GM10266 (cell line): ENCODE results near the gene AKR1B1.

Experiments
- DNase-seq: peaks from one replicate; pipeline ENCODE4 v3.0.0; 2012; ENCODE audit errors: extremely low spot score
- TF ChIP-seq, protein P1 (sequence below): IDR thresholded peaks from 2 replicates; pipeline ENCODE4 v1.5.1; 2012; ENCODE audit warnings: mild to moderate bottlenecking, low read depth; ENCODE audit not compliant: control insufficient read depth, insufficient read depth; ENCODE audit errors: missing control alignments

AKR1B1 gene

DNA sequence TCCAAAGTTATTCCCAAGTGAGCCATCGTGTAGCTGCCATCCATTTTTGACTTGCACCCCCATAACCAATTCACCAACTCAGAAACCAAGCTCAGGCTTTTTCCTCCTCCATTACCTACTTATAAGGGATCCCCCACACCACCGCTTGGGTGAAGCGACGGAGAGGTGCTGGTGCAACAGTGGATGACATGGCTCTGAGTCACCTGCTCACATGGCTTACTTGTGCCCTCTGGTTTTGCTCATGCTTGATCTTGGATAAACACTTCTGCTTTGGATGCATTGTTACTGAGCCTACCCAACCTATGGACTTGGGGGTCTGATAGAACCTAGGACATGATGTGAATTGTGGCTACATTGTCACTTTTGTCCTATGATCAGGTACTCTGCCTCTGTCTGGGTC is 12.0 kb upstream of the AKR1B1 start:
- TF ChIP-seq, protein P1, sequence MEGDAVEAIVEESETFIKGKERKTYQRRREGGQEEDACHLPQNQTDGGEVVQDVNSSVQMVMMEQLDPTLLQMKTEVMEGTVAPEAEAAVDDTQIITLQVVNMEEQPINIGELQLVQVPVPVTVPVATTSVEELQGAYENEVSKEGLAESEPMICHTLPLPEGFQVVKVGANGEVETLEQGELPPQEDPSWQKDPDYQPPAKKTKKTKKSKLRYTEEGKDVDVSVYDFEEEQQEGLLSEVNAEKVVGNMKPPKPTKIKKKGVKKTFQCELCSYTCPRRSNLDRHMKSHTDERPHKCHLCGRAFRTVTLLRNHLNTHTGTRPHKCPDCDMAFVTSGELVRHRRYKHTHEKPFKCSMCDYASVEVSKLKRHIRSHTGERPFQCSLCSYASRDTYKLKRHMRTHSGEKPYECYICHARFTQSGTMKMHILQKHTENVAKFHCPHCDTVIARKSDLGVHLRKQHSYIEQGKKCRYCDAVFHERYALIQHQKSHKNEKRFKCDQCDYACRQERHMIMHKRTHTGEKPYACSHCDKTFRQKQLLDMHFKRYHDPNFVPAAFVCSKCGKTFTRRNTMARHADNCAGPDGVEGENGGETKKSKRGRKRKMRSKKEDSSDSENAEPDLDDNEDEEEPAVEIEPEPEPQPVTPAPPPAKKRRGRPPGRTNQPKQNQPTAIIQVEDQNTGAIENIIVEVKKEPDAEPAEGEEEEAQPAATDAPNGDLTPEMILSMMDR: no peak
- no peak for DNase-seq

DNA sequence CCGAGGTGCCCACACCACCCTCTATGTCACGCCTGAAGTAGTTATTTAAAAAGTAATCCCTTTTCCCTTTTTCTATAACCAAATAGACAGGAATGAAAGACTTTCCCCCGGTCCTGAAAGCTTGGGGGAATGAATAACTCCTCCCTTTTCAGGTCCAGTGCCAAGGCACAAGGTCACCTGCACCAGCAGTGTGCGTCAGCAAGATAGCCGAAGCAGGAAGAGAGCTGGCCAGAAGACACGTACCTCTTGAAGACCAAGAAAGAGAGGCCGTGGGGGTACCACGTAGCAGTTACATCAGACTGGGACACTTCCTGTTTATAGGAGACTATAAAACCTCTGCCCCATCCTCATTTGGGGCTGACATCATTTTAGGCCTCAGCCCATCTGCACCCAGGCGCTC is 10.7 kb upstream of the AKR1B1 start:
- no peak for DNase-seq
- TF ChIP-seq, protein P1: no peak

DNA sequence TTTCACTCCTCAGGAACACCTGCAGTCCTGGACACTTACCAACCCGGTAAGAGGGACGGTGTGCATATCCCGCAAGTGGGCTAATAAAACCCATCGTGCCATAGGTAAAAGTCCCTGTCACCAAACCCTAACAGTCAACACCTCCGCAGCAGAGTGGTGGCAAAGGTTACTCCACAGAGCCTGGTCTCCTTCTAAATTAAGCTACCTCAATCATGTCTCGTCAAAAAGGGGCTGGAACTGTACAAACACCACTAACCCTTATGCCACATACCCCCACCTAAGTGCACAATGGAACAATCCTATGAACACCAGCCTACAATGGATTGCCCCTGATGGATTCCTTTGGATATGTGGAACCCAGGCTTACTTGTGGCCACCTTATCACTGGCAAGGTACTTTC is 9.6 kb upstream of the AKR1B1 start:
- TF ChIP-seq, protein P1: no peak
- DNase-seq: no peak

DNA sequence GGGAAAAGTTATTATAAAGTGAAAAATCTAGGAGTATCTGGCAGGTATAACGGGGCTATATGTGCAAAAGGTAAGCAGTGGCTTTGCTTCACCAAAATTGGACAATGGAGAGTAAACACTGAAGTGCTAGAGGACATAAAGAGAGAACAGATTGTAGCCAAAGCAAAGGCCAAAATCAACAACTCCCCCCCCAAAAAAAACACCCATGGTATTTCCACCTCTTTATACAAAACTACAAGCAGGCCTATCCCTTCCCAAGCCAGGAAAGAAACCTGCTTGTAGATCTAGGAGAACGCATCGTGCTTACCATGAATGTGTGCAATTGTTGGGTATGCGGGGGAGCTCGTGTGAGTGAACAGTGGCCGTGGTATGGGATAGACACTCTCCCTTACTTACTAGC is 9.2 kb upstream of the AKR1B1 start:
- DNase-seq: no peak
- TF ChIP-seq, protein P1: no peak

DNA sequence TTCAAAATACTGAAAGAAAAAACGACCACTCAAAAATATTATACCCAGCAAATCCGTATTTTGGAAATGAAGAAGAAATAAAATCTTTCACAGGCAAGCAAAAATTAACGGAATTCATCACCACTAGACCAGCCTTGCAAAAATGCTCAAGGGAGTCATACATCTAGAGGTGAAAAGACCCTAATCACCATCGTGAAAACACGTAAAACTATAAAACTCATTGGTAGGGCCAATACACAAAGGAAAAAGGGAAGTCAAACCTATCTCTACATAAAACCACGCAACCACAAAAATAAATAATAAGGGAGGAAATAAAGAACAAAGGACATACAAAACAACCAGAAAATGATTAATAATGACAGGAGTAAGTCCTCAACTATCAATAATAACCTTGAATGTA is 6.6 kb upstream of the AKR1B1 start:
- TF ChIP-seq, protein P1: no peak
- no peak for DNase-seq

DNA sequence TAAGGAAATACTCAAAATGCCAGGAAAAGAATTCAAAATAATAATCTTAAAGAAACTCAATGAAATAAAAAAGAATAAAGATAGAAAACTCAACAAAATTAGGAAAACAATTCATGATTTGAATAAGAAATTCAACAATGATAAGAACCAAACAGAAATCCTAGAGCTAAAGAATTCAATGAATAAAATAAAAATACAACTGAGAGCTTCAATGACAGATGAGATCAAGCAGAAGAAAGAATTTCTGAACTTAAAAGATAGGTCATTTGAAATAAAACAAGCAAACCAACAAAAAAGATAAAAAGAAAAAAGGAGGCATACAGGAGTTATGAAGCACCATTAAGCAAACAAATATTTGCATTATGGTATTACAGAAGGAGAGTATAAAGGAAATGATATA is 5.6 kb upstream of the AKR1B1 start:
- TF ChIP-seq, protein P1: no peak
- DNase-seq: no peak

DNA sequence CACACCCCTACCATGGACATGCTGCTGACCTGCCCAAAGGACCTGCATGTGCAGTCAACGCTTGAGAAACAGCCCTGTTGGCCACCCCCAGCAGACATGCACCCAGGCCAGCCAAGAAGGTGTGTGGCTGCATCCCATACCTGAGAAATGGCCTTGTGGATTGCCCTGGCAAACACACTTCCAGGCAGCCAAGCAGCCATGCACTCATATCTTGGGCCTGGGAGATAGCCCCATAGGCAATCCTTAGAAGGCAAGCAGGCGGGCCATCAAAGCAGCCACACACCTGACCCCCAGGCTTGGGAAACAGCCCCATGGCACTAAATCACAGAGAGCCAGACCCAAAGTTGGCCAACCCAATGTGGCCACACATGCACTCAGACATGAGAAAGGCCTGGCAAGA is 4.9 kb upstream of the AKR1B1 start:
- TF ChIP-seq, protein P1: no peak
- DNase-seq: no peak
